ENCODE results near the gene LRCH4. TPM values are rescaled to one million over a fixed set of nuclear protein-coding genes. Genes with fewer than 3 reads are reported as not detected.

The LRCH4 gene
- total RNA-seq, 4 donors from 2014 or later = 36.2 to 53.2 (median 44.0) TPM

- intact Hi-C loops (cut with DNase I) = loop anchor here (5.0 kb wide), 1 partner anchor 131 kb away; the partner anchor contains the start of gene GIGYF1
- Histone ChIP-seq H3K27me3 (no peaks in the 10 kb centered on the region), H3K9me3 (no peaks in the 10 kb centered on the region), H3K27ac (replicated peaks in 1 of 4) (no peak overlapping the region), H3K4me3 (no peak overlapping the region), H3K36me3 (peaks cover 10 to 84% (median 39%) of the 10 kb centered on the region in 4 donors), H3K4me1 (peaks cover 0 to 20% (median 15%) of the 10 kb centered on the region in 4 donors)
- WGBS = 97% methylated on average over 9 of the region's 12 CpGs
- DNase-seq (ENCODE audit: extremely low spot score) = no peak
- TF ChIP-seq EP300 (IDR thresholded peaks at IDR 0.05) = no peak
- TF ChIP-seq, protein P1, sequence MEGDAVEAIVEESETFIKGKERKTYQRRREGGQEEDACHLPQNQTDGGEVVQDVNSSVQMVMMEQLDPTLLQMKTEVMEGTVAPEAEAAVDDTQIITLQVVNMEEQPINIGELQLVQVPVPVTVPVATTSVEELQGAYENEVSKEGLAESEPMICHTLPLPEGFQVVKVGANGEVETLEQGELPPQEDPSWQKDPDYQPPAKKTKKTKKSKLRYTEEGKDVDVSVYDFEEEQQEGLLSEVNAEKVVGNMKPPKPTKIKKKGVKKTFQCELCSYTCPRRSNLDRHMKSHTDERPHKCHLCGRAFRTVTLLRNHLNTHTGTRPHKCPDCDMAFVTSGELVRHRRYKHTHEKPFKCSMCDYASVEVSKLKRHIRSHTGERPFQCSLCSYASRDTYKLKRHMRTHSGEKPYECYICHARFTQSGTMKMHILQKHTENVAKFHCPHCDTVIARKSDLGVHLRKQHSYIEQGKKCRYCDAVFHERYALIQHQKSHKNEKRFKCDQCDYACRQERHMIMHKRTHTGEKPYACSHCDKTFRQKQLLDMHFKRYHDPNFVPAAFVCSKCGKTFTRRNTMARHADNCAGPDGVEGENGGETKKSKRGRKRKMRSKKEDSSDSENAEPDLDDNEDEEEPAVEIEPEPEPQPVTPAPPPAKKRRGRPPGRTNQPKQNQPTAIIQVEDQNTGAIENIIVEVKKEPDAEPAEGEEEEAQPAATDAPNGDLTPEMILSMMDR (IDR thresholded peaks at IDR 0.05) = no peak
Observed at GRCh38 chr7:100561491-100562194, 24.3 kb downstream of the LRCH4 start.

GRCh38 chr7:100559127-100559526 lies 26.8 kb downstream of the LRCH4 start:
- Histone ChIP-seq H3K9me3 (no peaks in the 10 kb centered on the region), H3K4me1 (peaks cover 0 to 18% (median 14%) of the 10 kb centered on the region in 4 donors), H3K4me3 (no peak overlapping the region), H3K36me3 (peaks cover 24 to 83% (median 50%) of the 10 kb centered on the region in 4 donors), H3K27ac (replicated peaks in 1 of 4) (peak overlapping the region in 2 of 4 donors; percentile 5 to 14), H3K27me3 (no peaks in the 10 kb centered on the region)
- TF ChIP-seq, protein P1 (IDR thresholded peaks at IDR 0.05) = no peak
- TF ChIP-seq POLR2A (IDR thresholded peaks at IDR 0.05; ENCODE audit: low read depth) (no peak), POLR2AphosphoS5 (IDR thresholded peaks at IDR 0.05) (no peak), EP300 (IDR thresholded peaks at IDR 0.05) (no peak)
- DNase-seq (ENCODE audit: extremely low spot score) = no peak
- intact Hi-C loops (cut with DNase I) = no loop called here
- 86% methylated on average over 3 of the region's 4 CpGs for WGBS

- no peak for DNase-seq (ENCODE audit: extremely low spot score)
- no peak overlapping the region for H3K4me3 ChIP-seq
- 70% methylated on average over 4 of the region's 4 CpGs for WGBS
- no peak overlapping the region for H3K27ac ChIP-seq (replicated peaks in 1 of 4)
- peaks cover 0 to 13% (median 11%) of the 10 kb centered on the region in 4 donors for H3K4me1 ChIP-seq
- no peaks in the 10 kb centered on the region for H3K9me3 ChIP-seq
- H3K36me3 ChIP-seq = peaks cover 20 to 85% (median 57%) of the 10 kb centered on the region in 4 donors
- intact Hi-C loops (cut with DNase I) = loop anchor here (2.0 kb wide), 1 partner anchor 86 kb away; no protein-coding TSS in a partner anchor
- TF ChIP-seq, protein P1 (IDR thresholded peaks at IDR 0.05) = no peak
- TF ChIP-seq POLR2A (IDR thresholded peaks at IDR 0.05; ENCODE audit: low read depth) = no peak
- TF ChIP-seq POLR2AphosphoS5 (IDR thresholded peaks at IDR 0.05) = no peak
- TF ChIP-seq EP300 (IDR thresholded peaks at IDR 0.05) = no peak
- H3K27me3 ChIP-seq = no peaks in the 10 kb centered on the region
Observed at GRCh38 chr7:100556541-100556940, 29.4 kb downstream of the LRCH4 start.

GRCh38 chr7:100555701-100556100 lies 30.2 kb downstream of the LRCH4 start:
- H3K36me3 ChIP-seq = peaks cover 20 to 85% (median 62%) of the 10 kb centered on the region in 4 donors
- H3K9me3 ChIP-seq = no peaks in the 10 kb centered on the region
- no peak overlapping the region for H3K4me3 ChIP-seq
- DNase-seq (ENCODE audit: extremely low spot score) = no peak
- H3K27ac ChIP-seq (replicated peaks in 1 of 4) = no peak overlapping the region
- H3K4me1 ChIP-seq = peaks cover 0 to 13% (median 11%) of the 10 kb centered on the region in 4 donors
- intact Hi-C loops (cut with DNase I) = loop anchor here (2.0 kb wide), 1 partner anchor 85 kb away; no protein-coding TSS in a partner anchor
- 83% methylated on average over 5 of the region's 5 CpGs for WGBS
- H3K27me3 ChIP-seq = no peaks in the 10 kb centered on the region
- TF ChIP-seq EP300 (IDR thresholded peaks at IDR 0.05) (no peak), POLR2AphosphoS5 (IDR thresholded peaks at IDR 0.05) (no peak), POLR2A (IDR thresholded peaks at IDR 0.05; ENCODE audit: low read depth) (no peak)
- TF ChIP-seq, protein P1 (IDR thresholded peaks at IDR 0.05) = no peak

Data from esophagus muscularis mucosa (tissue), 4 donors.